Measurements from ENCODE around the gene RNF181.

DNA sequence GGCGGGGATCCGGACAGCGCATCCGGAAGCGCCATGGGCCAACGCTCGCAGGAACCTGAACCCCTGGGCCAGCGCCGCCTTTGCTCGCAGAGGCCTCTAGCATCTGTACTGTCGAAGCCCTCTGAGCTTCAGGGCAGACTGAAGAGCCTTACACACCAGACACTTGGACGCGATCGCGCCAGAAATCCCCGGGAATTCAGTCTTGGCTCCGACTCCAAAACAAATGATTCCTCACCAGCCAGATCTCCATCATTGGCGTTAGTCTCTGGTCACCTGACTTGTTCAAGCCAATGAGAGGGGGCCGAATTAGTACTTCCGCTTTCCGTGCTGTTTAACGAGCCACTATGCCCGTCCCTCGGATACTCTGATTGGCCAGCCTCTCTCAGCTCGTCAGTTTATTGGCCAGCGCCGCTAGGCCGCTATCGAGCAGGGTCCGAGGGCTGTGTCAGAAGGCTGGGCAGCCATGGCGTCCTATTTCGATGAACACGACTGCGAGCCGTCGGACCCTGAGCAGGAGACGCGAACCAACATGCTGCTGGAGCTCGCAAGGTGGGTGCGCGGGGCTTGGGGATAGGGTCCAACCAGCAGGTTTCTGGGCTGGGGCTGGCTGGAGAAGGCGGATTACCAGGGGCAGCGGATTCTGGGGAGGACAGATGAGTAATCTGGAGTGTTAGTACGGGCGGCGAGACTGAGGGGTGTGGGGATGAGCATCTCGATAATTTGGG is at the start of gene RNF181:
- TF ChIP-seq, protein P1, sequence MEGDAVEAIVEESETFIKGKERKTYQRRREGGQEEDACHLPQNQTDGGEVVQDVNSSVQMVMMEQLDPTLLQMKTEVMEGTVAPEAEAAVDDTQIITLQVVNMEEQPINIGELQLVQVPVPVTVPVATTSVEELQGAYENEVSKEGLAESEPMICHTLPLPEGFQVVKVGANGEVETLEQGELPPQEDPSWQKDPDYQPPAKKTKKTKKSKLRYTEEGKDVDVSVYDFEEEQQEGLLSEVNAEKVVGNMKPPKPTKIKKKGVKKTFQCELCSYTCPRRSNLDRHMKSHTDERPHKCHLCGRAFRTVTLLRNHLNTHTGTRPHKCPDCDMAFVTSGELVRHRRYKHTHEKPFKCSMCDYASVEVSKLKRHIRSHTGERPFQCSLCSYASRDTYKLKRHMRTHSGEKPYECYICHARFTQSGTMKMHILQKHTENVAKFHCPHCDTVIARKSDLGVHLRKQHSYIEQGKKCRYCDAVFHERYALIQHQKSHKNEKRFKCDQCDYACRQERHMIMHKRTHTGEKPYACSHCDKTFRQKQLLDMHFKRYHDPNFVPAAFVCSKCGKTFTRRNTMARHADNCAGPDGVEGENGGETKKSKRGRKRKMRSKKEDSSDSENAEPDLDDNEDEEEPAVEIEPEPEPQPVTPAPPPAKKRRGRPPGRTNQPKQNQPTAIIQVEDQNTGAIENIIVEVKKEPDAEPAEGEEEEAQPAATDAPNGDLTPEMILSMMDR (IDR thresholded peaks at IDR 0.05): no peak
- TF ChIP-seq TAF1 (IDR thresholded peaks at IDR 0.05; ENCODE audit: borderline replicate concordance, low read depth, low read length): peak; percentile 51; the same call in 1 of the 2 replicates
- no peak for TF ChIP-seq EZH2phosphoT487 (IDR thresholded peaks at IDR 0.05; ENCODE audit: borderline replicate concordance, low read depth)
- TF ChIP-seq EP300 (IDR thresholded peaks at IDR 0.05; ENCODE audit: borderline replicate concordance in 1 of 2, low read depth in 1 of 2, low read length in 1 of 2): no peak
- TF ChIP-seq SMC3 (IDR thresholded peaks at IDR 0.05; ENCODE audit: low read depth, low read length): no peak
- no peak for TF ChIP-seq RCOR1 (IDR thresholded peaks at IDR 0.05; ENCODE audit: low read length)
- TF ChIP-seq SIN3A (IDR thresholded peaks at IDR 0.05; ENCODE audit: borderline replicate concordance, low read depth, low read length): 0 out of 2 replicates have a peak, but pooled peaks have one; percentile 17
